ENCODE measurements around the gene CDC42EP3.

GRCh38 chr2:37621199-37621598 lies 50.2 kb downstream of the CDC42EP3 start:
- TF ChIP-seq CTCF (IDR thresholded peaks at IDR 0.05; ENCODE audit: borderline replicate concordance, extremely low read depth, low read length, poor library complexity, severe bottlenecking), result no peak
- TF ChIP-seq EZH2 (IDR thresholded peaks at IDR 0.05; ENCODE audit: borderline replicate concordance, low read depth, low read length, severe bottlenecking), result no peak

Data from DND-41 (cell line).